Ovary (tissue), 9 donors: ENCODE data around the gene CSF2. TPM values are rescaled to one million over a fixed set of nuclear protein-coding genes. Genes with fewer than 3 reads are reported as not detected.

Experiments used
- DNase-seq, 5 donors: peaks; one replicate each; pipeline ENCODE4 v3.0.0-alpha.2; 2019 to 2020
- H3K27ac ChIP-seq, 2 donors: fragments of 200-600 bp; one replicate each; pipeline versions ENCODE4 v1.5.1 to v1.8.0; 2019 to 2022
- H3K27me3 ChIP-seq: fragments of 200-600 bp; one replicate; pipeline ENCODE4 v1.8.0; 2022
- H3K36me3 ChIP-seq: fragments of 200-600 bp; sonication (generic); one replicate; pipeline ENCODE4 v1.5.1; 2019
- H3K4me1 ChIP-seq: one replicate; pipeline ENCODE4 v1.8.1; 2013; ENCODE audit warnings: mild to moderate bottlenecking, moderate library complexity; ENCODE audit not compliant: insufficient read depth
- H3K4me3 ChIP-seq: fragments of 200-600 bp; sonication (generic); one replicate; pipeline ENCODE4 v1.5.1; 2017
- H3K9me3 ChIP-seq, 2 donors: fragments of 200-600 bp in 1 of 2; sonication (generic) in 1 of 2; one replicate each; pipeline versions ENCODE4 v1.5.1 to v1.8.1; 2013 to 2019; ENCODE audit warnings: mild to moderate bottlenecking in 1 of 2, moderate library complexity in 1 of 2
- CTCF ChIP-seq, 3 donors: fragments of 450-650 bp in 2 of 3; fragments of 200-600 bp in 1 of 3; IDR thresholded peaks; one replicate each; pipeline versions ENCODE4 v1.5.1 to v1.8.0; 2016 to 2022; ENCODE audit warnings: antibody characterized with exemption in 3 of 3, mild to moderate bottlenecking in 1 of 3
- EP300 ChIP-seq: sonication (generic); formaldehyde crosslinking; IDR thresholded peaks from one replicate; pipeline ENCODE4 v1.6.1; 2017; ENCODE audit warnings: antibody characterized with exemption
- POLR2A ChIP-seq: fragments of 450-650 bp; IDR thresholded peaks from one replicate; pipeline ENCODE4 v1.6.1; 2017; ENCODE audit warnings: antibody characterized with exemption, mild to moderate bottlenecking, moderate library complexity
- WGBS, 3 donors: extraction: QIAGEN DNeasy Blood & Tissue Kit in 1 of 3; methylation state at CpG; one replicate each; pipeline versions ENCODE4 v1.1.5 to v1.1.7; 2013 to 2017; 5-methylcytosine and 5-hydroxymethylcytosine counted together
- intact Hi-C, 4 donors: fragments of 100-400 bp; cut with DNase I; formaldehyde crosslinking; loops; one replicate each; pipeline versions ENCODE4 v1.11.0 to v1.15.1; 2022 to 2023
- polyA plus RNA-seq, 2 donors: library from polyadenylated mRNA; stranded (reverse); fragments of 200-250 nt in 1 of 2; fragments of 350-450 nt in 1 of 2; fragmentation: Illumina TruSeq in 1 of 2; extraction: RNeasy Lipid Tissue Mini Kit (QIAGEN cat#74804) in 1 of 2; gene quantifications; one replicate each; pipeline ENCODE4 v1.2.3, GENCODE V29; 2013 to 2014
- total RNA-seq, 7 donors: library from RNA; depleted of rRNA in 2 of 7; stranded (reverse); fragments of >200 nt in 2 of 7; fragmentation: NEBNext Ultra II Directional in 3 of 7; extraction: Animal tissue kit (Norgen Biotek cat#: 25700) in 3 of 7; gene quantifications; one replicate each; pipeline versions ENCODE4 v1.1.0 to v1.2.4, GENCODE V29; 2016 to 2023
- donor health status: DM: no; HTN: no; CAD: no; lungs with moderate emphysema.
- donor health status: DM: no; HTN: no; CAD: no.
- donor health status: Bipolar disorder and iron deficiency.
- donor health status: DM: yes; HTN: yes; CAD: no.
- donor health status: DM: no; HTN: no; CAD: no.
- donor health status: DM: yes; HTN: yes; CAD: no.

Gene CSF2
- total and polyA plus RNA-seq, 9 donors: 0.28 TPM; not detected in 8

GRCh38 chr5:132072070-132072469 lies 1.5 kb upstream of the CSF2 start:
- Histone ChIP-seq H3K27ac (no peak overlapping the region), H3K36me3 (no peaks in the 10 kb centered on the region), H3K9me3 (no peaks in the 10 kb centered on the region), H3K4me1 (no peaks in the 10 kb centered on the region), H3K27me3 (no peaks in the 10 kb centered on the region), H3K4me3 (no peak overlapping the region)
- no peak for DNase-seq
- 68 to 71% (median 69%) methylated on average over 4 of the region's 4 CpGs for WGBS, 3 donors
- no peak for TF ChIP-seq POLR2A
- intact Hi-C loops: no loop called here

- DNase-seq: no peak
- H3K4me3 ChIP-seq: no peak overlapping the region
- TF ChIP-seq POLR2A: no peak
- TF ChIP-seq EP300: no peak
- TF ChIP-seq CTCF (IDR thresholded peaks at IDR 0.05): no peak
- H3K4me1 ChIP-seq: no peaks in the 10 kb centered on the region
- H3K27me3 ChIP-seq: no peaks in the 10 kb centered on the region
- WGBS, 3 donors: 72 to 86% (median 77%) methylated on average over 2 of the region's 2 CpGs
- no peaks in the 10 kb centered on the region for H3K36me3 ChIP-seq
- intact Hi-C loops: no loop called here
- H3K9me3 ChIP-seq: no peaks in the 10 kb centered on the region
- no peak overlapping the region for H3K27ac ChIP-seq
Observed at GRCh38 chr5:132072528-132072927, 1.1 kb upstream of the CSF2 start.

- H3K4me3 ChIP-seq: no peak overlapping the region
- WGBS, 3 donors: 90 to 99% (median 94%) methylated on average over 7 of the region's 7 CpGs
- intact Hi-C loops: no loop called here
- no peaks in the 10 kb centered on the region for H3K9me3 ChIP-seq
- no peaks in the 10 kb centered on the region for H3K27me3 ChIP-seq
- H3K36me3 ChIP-seq: no peaks in the 10 kb centered on the region
- H3K4me1 ChIP-seq: no peaks in the 10 kb centered on the region
- H3K27ac ChIP-seq: no peak overlapping the region
- TF ChIP-seq EP300: no peak
- no peak for TF ChIP-seq CTCF (IDR thresholded peaks at IDR 0.05)
- no peak for TF ChIP-seq POLR2A
- DNase-seq: no peak
Observed at GRCh38 chr5:132074091-132074771, 642 bp downstream of the CSF2 start.

GRCh38 chr5:132074772-132075718 lies 1.5 kb downstream of the CSF2 start:
- no peak overlapping the region for H3K27ac ChIP-seq
- H3K4me3 ChIP-seq: no peak overlapping the region
- DNase-seq: no peak
- TF ChIP-seq CTCF (IDR thresholded peaks at IDR 0.05) (no peak), POLR2A (no peak), EP300 (no peak)
- intact Hi-C loops: no loop called here
- no peaks in the 10 kb centered on the region for H3K27me3 ChIP-seq
- 74 to 79% (median 75%) methylated on average over 16 of the region's 16 CpGs for WGBS, 3 donors
- H3K4me1 ChIP-seq: no peaks in the 10 kb centered on the region
- no peaks in the 10 kb centered on the region for H3K9me3 ChIP-seq
- no peaks in the 10 kb centered on the region for H3K36me3 ChIP-seq

GRCh38 chr5:132075719-132076077 lies 2.1 kb downstream of the CSF2 start:
- intact Hi-C loops: no loop called here
- no peaks in the 10 kb centered on the region for H3K9me3 ChIP-seq
- H3K27me3 ChIP-seq: no peaks in the 10 kb centered on the region
- H3K36me3 ChIP-seq: no peaks in the 10 kb centered on the region
- 75 to 91% (median 79%) methylated on average over 2 of the region's 2 CpGs for WGBS, 3 donors
- H3K4me1 ChIP-seq: no peaks in the 10 kb centered on the region
- H3K27ac ChIP-seq: no peak overlapping the region
- DNase-seq: no peak
- TF ChIP-seq POLR2A: no peak
- TF ChIP-seq EP300: no peak
- no peak for TF ChIP-seq CTCF (IDR thresholded peaks at IDR 0.05)
- no peak overlapping the region for H3K4me3 ChIP-seq
